Activated CD4-positive, alpha-beta T cell treated with anti-CD3 and anti-CD28 coated beads for 24 hours (primary cell): ENCODE results near the gene YBX1.
"Not testable (repeated sequence)": the region's sequence is repeated elsewhere in the genome, so short reads cannot be mapped to it uniquely, and the experiment has no call there.

Source experiments
- DNase-seq, 2 donors: peaks; one replicate each; pipeline ENCODE4 v3.0.0-alpha.2; 2020; ENCODE audit warnings: low read depth in 2 of 2

The YBX1 gene

GRCh38 chr1:42748021-42748420 lies 65.8 kb downstream of the YBX1 start:
- no peak for DNase-seq

DNA sequence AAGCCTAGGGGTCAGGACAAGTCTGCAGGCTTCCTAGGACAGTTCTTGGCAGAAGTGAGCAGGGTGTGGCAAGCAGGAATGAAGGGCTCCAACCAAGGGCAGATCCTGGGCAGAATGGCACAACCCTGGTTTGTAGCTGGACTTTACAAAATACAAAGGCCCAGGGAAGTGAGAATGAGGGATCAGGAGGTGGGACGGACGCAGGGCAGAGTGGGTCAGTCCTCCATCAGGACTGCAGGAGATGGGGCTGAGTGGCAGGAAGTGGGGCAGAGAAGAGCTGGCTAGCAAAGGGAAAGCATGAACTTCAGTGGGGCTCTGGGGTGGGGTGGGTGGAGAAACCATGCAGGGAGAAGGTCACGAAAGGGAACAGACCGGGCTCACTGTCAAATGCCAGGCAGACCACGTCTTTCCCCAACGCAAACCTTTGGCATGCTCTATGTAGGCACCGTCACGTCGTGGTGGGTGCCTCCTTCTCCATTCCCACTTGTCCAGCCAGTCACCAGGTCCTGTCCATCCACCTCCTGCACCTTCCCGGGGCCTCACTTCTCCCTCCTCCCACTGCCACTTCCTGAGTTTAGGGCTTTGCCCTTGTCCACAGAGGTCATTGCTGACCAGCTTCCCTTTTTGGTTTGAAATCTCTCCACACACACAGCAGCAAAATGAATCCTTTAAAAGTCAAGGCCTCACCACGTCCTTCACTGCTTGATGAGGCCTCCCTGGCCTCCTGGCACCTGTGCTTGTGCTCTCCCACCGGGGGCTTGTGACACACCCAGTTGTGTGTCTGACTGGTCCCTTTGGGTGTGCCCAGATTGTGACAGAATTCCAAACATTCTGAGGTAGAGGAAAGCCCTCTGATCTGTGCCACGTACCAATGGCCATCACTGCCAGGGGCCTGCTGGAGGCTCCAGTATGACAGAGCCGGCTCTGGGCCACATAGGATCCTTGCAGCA lies 66.5 kb downstream of the YBX1 start:
- DNase-seq, result no peak

DNA sequence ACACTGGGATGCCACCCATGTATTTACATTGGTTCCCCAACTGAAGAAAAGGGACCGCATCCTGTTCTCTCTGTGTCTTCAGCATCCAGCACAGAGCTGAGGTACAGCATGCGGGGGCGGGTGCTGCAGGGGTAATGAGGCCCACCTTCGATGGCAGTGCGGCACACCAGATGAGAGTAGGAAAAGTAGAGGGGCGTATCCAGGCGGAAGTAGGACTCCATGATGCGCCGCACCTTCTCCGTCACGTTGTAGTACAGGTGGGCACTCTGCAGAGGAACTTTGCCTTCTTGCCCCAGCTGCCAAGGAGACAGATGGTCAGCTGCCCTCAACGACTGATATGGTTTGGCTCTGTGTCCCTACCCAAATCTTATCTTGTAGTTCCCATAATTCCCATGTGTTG lies 67.8 kb downstream of the YBX1 start:
- DNase-seq, result no peak

GRCh38 chr1:42751511-42752070 lies 69.4 kb downstream of the YBX1 start:
- not testable (repeated sequence) for DNase-seq

DNA sequence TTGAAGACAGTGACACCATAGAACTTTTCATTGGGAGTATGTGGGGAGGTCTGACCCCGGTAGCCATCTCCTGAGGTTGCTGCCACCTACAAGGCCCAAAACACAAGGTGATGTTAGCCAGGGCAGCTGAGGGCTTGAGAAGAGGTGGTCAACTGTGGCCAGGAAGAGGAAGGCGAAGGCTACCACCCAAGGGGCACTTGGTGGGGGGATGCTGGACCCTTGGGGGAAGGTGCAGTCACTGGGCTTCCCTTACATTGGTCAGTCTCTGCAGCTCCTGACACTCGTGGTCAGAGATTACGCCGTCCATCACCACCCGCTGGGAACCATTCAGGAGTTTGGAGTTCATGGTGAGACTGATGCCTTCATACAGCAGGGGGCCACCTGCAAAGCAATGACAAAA lies 70.1 kb downstream of the YBX1 start:
- DNase-seq, result no peak

- DNase-seq, result no peak
These were observed 70.9 kb downstream of the YBX1 start for GRCh38 chr1:42753070-42753469.
